ENCODE measurements around the gene MLC1. TPM values are rescaled to one million over a fixed set of nuclear protein-coding genes. Genes with fewer than 3 reads are reported as not detected.

MLC1 gene
- total RNA-seq, 2 experiments from 2014 or later = 0.16 TPM; not detected in 1

- peak overlapping the region; percentile 93 for H2AFZ ChIP-seq (ENCODE audit: low read length)
- DNase-seq (ENCODE audit: low spot score) = peak; percentile 81
- H3K9me3 ChIP-seq (ENCODE audit: low read length) = no peaks in the 10 kb centered on the region
- H3K4me1 ChIP-seq (ENCODE audit: insufficient read depth, low read length, poor library complexity, severe bottlenecking) = peaks cover 60% of the 10 kb centered on the region
- BruUV-seq (replicated peaks) = TSS peak; percentile 90
- H3K27ac ChIP-seq (ENCODE audit: low read depth, low read length, poor library complexity, severe bottlenecking) = peak overlapping the region; percentile 51
- no peaks in the 10 kb centered on the region for H4K20me1 ChIP-seq (ENCODE audit: insufficient read depth, low read length)
- peak overlapping the region; percentile 48 for H3K4me3 ChIP-seq (ENCODE audit: low read depth, low read length, poor library complexity, severe bottlenecking)
- POLR2A ChIA-PET = interaction anchor here (0.6 to 1.3 kb wide), 4 partner anchors 15 to 480 kb away, joined by 3 to 5 read pairs (median 4); no protein-coding TSS in a partner anchor
- peak overlapping the region; percentile 74 for H3K4me2 ChIP-seq (ENCODE audit: low read length)
- H3K9me2 ChIP-seq (ENCODE audit: insufficient read depth, low read length) = no peaks in the 10 kb centered on the region
- H3K79me2 ChIP-seq (ENCODE audit: insufficient read depth, low read depth, low read length) = no peaks in the 10 kb centered on the region
- intact Hi-C loops (cut with micrococcal nuclease; ENCODE audit: unreplicated experiment) = loop anchor here (10.0 kb wide), 1 partner anchor 171 kb away; no protein-coding TSS in a partner anchor
- TF ChIP-seq EZH2phosphoT487 (IDR thresholded peaks at IDR 0.05; ENCODE audit: borderline replicate concordance, low read depth, low read length) (no peak), CTCF (conservative IDR thresholded peaks at IDR 0.05; ENCODE audit: low read length) (no peak)
- CTCF ChIA-PET (ENCODE audit: unreplicated experiment) = interaction anchor here (1.0 to 1.1 kb wide), 2 partner anchors 10 to 39 kb away, joined by 3 read pairs; no protein-coding TSS in a partner anchor
- H3K36me3 ChIP-seq (ENCODE audit: insufficient read depth, low read length) = no peaks in the 10 kb centered on the region
These were observed 20.2 kb upstream of the MLC1 start for GRCh38 chr22:50105208-50106100.

GRCh38 chr22:50104141-50104544 is 18.9 kb upstream of the MLC1 start:
- POLR2A ChIA-PET = interaction anchor here (0.5 to 1.5 kb wide), 4 partner anchors 9 to 36 kb away, joined by 3 to 4 read pairs (median 3); no protein-coding TSS in a partner anchor
- Histone ChIP-seq H3K36me3 (ENCODE audit: insufficient read depth, low read length) (no peaks in the 10 kb centered on the region), H3K9me3 (ENCODE audit: low read length) (no peaks in the 10 kb centered on the region), H3K27ac (ENCODE audit: low read depth, low read length, poor library complexity, severe bottlenecking) (peak overlapping the region; percentile 87), H3K4me3 (ENCODE audit: low read depth, low read length, poor library complexity, severe bottlenecking) (no peak overlapping the region), H2AFZ (ENCODE audit: low read length) (peak overlapping the region; percentile 47; the same call in 1 of the 2 replicates), H3K4me2 (ENCODE audit: low read length) (peak overlapping the region; percentile 22), H3K9me2 (ENCODE audit: insufficient read depth, low read length) (no peaks in the 10 kb centered on the region), H3K79me2 (ENCODE audit: insufficient read depth, low read depth, low read length) (no peaks in the 10 kb centered on the region), H4K20me1 (ENCODE audit: insufficient read depth, low read length) (no peaks in the 10 kb centered on the region), H3K4me1 (ENCODE audit: insufficient read depth, low read length, poor library complexity, severe bottlenecking) (peaks cover 60% of the 10 kb centered on the region)
- CTCF ChIA-PET (ENCODE audit: unreplicated experiment) = no interaction called here
- no TSS peak for BruUV-seq (replicated peaks)
- DNase-seq (ENCODE audit: low spot score) = peak; percentile 36
- intact Hi-C loops (cut with micrococcal nuclease; ENCODE audit: unreplicated experiment) = loop anchor here (10.0 kb wide), 1 partner anchor 169 kb away; no protein-coding TSS in a partner anchor
- no peak for TF ChIP-seq EZH2phosphoT487 (IDR thresholded peaks at IDR 0.05; ENCODE audit: borderline replicate concordance, low read depth, low read length)
- no peak for TF ChIP-seq CTCF (conservative IDR thresholded peaks at IDR 0.05; ENCODE audit: low read length)

Data from OCI-LY7 (cell line).